Stimulated activated CD4-positive, alpha-beta T cell treated with anti-CD3 and anti-CD28 coated beads, Interleukin-12 subunit alpha, Interleukin-12 subunit beta, amount 100 ng/mL, for 24 hours (primary cell): ENCODE data around the gene AGBL5.

Experiments
- DNase-seq, 2 experiments: peaks; one replicate each; pipeline ENCODE4 v3.0.0-alpha.2; 2020; ENCODE audit warnings: low read depth in 2 of 2

AGBL5 gene

DNA sequence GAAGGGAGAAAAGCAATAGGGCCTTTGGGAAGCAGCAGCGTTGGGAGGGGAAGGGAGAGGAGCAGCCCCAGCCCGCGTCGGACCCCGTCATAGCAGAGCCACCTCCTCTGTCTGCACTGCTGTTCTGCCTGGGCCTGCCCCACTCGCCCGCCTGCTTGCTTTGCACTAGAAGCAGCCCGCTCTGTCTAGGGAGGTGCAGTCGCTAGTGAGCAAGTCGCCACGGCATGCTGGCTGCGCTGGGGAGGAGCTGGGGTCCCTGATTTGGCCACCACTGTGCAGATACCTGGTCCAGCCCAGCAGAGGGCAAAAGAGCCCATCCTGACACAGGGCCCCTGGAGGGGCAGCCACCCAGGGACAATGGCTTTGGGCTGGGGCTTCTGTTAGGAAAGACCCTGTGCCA is 26.7 kb upstream of the AGBL5 start:
- DNase-seq: no peak

DNA sequence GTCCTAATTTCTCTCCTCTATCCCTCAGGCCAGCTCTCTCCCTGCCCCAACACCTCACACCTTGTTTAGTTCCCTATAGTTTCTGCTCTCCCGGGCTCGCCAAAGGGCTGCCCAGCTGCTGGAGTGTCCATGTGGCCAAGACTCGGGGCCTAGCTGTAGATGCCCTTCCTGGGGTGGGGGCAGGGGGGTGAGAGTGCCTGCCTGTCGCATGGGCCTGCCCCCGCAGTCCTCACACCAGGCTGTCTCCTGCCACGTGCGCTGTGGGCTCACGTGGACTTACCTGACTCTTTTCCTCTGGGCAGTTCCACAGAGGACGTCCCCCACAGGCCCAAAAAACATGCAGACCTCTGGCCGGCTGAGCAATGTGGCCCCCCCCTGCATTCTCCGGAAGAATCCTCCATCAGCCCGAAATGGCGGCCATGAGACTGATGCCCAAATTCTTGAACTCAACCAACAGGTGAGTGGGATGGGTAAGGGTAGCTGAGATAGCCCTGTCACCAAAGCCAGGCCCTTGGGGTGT is 26.1 kb upstream of the AGBL5 start:
- DNase-seq: no peak

DNA sequence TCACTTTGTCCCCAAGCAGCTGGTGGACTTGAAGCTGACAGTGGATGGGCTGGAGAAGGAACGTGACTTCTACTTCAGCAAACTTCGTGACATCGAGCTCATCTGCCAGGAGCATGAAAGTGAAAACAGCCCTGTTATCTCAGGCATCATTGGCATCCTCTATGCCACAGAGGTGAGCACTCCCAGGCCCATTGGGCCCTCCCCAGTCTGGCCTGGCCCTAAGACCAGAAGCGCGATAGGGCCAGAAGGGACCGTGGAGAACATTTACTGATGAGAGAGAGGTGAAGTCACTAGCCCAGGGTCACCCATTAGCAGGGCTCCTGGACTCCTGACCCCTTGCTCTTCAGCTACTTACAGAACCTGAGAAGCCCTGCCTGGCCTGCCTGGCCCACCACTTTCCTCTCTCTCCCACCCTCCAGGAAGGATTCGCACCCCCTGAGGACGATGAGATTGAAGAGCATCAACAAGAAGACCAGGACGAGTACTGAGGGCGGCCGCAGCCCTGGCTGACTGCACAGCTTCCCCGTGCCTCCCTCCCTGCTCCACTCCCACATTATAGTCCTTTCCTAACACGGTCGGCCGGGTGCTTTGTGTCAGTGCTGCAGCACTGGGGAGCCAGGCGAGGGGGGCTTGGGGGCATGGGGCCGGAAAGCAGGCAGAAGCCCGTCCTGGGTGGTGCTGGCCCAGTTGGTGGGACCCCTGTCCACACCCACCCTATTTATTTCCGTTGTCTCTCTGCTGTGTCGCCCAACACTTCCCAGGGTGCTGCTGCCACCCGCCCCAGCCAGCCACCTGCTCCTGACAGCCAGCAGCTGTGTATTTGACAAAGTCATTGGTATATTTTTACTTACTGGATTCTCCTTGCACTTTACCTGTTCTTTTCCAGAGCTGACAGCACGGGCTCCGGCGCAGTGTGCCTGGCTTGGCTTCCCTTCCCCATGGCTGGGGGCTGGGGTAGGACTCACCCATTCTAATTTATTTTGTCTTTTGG is 25.3 kb upstream of the AGBL5 start:
- no peak for DNase-seq

DNA sequence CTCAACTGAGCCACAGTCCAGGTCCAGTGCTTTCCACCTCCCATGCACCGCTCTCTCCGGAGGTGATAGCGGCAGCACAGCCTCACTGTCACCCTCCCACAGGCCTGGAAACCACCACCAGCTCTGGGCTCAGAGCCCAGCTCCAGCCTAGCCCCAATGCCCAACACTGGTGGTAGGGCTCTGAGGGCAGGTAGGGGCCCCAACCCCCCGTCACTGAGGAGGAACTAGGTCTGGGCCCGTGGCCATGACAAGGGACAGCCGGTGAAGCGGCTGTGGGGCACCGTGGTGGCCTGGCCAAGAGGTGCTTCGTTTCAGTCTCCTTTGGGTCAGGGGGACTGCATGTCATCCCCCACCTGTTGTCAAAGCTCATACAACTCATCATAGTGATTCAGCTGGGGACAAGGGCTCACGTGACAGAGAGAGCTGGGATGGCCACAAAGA is 24.2 kb upstream of the AGBL5 start:
- no peak for DNase-seq

DNA sequence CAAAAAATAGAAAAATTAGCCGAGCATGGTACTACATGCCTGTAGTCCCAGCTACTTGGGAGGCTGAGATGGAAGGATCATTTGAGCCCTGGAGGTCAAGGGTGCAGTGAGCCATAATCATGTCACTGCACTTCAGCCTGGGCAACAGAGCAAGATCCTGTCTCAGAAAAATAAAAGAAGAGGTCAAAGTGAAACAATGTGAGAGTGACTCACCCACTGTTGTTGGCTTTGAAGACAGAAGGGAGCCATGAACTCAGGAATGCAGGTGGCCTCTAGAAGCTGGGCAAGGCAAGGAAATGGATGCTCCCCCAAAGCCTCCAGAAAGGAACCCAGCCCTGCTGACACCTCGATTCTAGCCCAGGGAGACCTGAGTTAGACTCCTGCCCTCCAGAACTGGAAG is 22.4 kb upstream of the AGBL5 start:
- DNase-seq: no peak

DNA sequence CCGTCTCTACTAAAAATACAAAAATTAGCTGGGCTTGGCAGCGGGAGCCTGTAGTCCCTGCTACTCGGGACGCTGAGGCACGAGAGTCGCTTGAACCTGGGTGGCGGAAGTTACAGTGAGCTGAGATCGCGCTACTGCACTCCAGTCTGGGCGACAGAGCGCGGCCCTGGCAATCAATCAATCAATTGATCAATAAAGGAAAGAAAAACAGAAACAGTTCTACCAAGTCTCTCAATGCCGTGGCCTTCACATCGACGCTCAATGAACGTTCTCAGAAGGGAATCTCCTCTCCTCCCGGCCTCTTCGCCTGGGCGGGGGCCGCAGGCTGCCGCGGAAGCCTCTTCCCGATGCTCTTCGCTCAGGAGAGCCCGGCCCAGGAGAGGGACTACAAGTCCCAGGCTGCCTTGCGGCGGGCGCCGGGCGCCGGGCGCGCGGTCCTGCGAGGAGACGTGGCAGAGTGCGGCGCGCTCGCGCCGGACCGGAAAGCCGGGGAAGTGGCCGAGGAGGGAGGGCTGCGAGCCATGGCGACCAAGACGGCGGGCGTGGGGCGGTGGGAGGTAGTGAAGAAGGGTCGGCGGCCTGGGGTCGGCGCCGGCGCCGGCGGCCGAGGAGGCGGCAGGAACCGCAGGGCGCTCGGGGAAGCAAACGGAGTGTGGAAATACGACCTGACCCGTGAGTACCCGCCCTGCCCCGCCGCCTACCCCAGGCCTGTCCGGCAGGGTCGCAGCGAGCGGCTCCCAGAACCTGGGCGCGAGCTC is 18.8 kb upstream of the AGBL5 start, which contains the start of gene TMEM214:
Gene TMEM214, plus strand, starts transcription at position 471 of the 758 bp plus-strand sequence. Its CDS starts 51 bp downstream, at position 522.
- peak; percentile 71 to 83 for DNase-seq

DNA sequence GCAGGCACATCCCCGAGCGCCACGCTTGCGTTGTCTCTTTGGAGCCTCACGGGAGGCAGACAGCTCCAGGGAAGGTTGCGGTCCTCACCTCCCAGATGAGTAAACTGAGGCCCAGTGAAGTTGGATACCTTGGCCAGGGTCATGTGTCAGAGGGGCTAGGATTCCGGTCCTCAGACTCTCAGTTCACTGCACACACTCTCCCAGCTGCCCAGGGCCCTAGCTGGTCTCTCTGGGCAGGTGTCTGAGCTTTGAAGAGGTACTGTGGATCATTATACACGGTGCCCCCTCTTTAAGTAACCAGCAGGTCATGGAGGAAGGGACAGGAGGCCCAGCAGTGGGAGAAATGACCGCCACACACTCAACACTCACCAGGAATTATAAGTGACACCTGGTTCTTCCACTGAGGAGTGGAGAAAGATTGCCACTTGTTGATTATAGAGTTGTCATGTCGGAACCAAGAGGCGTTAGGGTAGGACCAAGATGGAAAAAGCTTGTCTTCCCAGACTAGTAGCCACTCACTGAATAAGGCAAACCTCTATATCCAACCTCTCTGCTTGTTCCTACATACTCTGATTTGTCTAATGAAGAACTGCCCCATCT is 18.1 kb upstream of the AGBL5 start:
- no peak for DNase-seq

DNA sequence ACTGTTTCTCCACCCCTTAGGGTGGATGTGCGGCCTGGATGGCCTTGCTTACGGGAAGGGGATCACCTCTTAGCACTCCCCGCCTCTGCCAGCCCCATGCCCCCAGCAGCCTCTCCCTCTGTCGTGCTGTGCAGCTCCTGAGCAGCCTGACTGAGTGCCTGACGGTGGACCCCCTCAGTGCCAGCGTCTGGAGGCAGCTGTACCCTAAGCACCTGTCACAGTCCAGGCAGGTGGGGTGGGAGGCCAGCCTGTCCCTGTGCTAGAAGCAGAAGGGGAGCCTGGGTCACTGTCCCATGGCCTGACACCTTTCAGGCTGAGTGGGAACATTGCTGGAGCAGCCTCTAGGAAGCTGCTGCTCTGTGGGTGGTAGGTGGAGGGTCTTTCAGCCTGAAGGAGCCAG is 13.5 kb upstream of the AGBL5 start:
- DNase-seq: no peak

DNA sequence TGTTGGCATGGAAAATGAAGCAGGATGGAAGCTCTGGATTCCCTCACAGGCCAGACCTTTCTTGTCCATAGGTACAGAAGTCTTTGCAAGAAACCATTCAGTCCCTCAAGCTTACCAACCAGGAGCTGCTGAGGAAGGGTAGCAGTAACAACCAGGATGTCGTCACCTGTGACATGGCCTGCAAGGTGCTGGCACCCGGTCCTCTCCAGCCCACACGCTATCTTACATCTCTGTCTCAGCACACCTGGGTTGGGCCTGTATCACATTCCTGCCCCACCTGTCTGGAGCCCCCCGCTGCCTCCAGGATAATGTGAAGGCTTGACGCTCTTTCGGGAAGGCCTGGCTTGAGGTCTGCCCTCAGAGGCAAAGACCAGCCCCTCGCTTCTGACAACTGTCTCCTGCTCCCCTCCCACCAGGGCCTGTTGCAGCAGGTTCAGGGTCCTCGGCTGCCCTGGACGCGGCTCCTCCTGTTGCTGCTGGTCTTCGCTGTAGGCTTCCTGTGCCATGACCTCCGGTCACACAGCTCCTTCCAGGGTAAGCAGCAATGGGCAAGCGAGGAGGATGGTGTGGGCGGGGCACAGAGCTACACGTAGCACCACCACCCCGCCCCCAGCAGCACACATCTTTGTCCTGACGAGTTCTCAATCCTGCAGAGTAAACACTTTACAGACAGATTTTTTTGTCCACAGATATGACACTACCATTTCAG is 12.7 kb upstream of the AGBL5 start:
- no peak for DNase-seq

DNA sequence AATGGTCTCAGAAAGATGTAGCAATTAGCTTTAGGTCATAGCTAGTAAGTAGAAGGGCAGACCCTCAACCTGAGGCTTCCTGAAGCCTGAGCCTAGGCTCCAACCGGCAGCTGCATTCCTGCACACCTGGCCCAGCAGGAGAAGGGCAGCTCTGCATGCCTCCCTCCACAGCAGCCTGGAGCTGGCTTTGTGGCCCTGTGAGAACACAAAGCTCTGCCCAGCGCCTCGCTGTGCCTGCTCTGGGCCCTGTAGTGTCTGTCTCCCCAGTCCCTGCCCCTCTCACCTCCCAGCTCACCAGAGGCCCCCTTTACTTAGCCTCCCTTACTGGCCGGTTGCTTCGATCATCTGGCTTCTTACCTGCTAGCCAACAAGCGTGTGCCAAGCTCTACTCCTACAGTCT is 12.0 kb upstream of the AGBL5 start:
- DNase-seq: no peak

DNA sequence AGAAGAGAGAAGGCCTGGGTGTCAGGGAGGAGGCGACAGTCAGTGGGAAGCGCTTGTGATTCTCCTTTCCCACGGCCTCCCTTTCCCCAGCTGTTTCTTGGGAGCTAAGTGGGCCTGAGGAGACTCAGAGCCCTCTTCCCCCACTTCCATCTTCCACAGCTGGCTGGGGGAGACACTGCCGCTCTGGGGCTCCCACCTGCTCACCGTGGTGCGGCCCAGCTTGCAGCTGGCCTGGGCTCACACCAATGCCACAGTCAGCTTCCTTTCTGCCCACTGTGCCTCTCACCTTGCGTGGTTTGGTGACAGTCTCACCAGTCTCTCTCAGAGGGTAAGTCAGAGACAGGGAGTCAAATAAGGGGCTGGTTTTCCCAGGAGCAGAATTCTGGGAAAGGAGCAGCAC is 11.6 kb upstream of the AGBL5 start:
- no peak for DNase-seq

DNA sequence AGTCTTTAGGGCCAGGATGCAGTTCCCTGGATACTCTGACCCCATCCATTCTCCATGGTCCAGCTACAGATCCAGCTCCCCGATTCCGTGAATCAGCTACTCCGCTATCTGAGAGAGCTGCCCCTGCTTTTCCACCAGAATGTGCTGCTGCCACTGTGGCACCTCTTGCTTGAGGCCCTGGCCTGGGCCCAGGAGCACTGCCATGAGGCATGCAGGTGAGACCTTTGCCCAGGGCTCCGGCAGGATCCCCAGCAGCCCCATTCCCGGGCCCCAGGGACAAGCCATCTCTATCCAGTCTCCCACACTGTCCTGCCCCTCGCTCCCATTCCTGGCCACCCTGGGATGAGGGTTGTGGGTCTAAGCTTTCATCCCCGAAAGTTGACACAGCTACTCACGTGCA is 11.2 kb upstream of the AGBL5 start:
- DNase-seq: no peak

DNA sequence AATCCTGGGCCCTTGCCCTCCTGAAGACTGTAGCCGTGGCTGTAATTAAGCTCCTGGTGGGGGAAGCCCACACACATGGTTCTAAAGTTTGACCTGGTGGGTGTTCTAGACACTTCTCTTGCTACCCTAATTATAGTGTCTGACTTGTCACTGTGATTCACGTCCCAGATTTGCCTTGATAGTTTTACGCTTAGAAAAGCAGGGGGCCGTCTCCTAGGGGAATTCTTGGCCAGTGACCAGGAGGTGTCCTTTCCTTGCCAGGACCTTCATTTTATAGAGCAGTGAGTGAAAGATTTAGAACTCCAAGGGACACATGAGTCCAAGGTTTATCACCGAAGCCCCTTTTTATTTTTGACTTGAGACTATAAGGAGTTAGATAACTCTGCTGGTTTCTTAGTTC is 9.7 kb upstream of the AGBL5 start:
- no peak for DNase-seq

DNA sequence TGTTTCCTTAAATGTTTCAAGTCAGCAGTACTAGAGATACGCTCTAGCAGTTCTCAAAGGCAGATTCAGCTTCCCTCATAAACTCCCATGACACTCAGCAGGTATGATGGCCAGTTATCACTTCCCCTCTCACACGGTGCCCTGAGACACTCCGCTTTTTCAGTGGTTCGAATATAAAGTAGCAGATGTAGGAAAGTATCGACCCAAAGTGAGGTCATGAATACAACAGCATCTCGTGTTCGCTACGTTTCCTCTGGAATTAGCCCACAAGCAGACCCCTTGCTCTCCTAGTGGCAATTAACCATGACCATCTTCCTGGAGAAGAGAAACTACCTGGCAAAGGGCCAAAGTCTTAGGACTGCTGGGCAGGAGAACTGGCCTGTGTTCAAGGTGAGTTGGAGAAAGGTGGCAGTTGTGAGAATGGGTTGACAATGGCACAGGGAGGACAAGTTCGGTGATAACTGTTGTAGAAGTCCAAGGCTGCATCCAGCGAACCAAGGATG is 9.3 kb upstream of the AGBL5 start:
- DNase-seq: no peak

DNA sequence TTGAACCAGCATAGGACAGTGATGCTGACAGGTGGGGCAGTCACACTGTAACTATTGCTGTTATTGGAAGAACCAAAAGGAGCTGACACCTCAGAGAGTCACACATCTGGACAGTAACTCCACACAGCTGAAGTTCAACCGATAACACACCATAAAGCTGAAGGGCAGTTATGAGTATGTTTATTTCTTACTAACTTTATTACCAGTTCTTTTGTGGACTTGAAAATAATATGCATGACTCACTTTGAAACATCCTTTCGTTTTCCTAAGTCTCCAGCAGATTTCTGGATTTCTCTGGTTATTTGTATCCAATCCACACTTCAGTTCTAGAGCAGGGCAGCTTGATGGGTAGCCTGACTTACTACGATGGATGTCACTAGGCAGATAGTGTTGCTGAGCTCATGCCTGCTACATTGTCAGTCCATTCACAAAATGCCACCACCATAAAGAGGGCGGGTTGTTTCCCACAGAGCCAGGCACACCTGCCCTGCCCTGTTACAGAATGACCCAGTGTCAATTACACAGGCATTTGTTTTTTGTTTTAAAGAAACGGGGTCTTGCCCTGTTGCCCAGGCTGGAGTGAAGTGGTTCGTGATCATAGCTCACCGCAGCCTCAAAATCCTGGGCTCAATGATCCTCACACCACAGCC is 8.4 kb upstream of the AGBL5 start:
- no peak for DNase-seq

DNA sequence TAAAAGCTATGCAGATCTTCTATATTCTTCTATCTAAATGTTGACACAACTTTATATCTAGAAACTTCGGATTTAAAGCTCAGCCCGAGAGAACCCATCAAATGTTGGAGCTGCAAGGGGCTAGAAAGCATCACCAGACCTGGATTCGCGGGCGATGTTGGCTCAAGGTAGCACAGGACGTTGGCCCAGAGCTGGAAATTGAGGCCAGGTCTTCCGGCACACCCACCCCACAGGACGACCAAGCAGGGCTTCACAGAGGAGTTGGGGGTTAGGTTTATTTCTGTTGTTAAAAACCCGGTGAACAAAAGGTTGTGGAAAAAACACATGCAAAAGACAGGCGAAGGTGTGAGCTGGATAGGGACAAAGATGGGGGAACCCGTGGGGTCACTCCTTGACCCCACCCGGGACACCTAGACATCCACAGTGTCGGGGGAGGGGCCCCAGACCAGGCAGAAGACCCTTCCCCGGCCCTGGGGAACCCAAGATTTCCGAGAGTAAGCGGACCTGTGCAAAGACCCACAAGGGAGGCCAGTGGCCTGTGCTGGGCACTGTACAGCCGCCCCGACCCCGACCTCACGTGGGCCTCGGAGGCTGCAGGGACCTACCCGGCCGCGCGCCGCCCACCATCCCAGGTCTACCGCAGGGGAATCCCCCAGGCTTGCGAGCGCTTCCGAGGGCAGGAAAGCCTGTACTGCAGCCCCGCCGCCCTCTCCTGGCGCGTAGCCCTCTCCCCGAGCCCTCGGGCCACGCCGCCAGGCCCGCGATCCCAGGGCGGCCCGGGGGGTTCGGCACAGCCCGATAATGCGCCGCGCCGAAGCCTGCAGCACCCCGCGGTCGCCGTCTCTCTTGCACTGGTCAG is 1.8 kb upstream of the AGBL5 start:
- peak; percentile 47 to 66 for DNase-seq

DNA sequence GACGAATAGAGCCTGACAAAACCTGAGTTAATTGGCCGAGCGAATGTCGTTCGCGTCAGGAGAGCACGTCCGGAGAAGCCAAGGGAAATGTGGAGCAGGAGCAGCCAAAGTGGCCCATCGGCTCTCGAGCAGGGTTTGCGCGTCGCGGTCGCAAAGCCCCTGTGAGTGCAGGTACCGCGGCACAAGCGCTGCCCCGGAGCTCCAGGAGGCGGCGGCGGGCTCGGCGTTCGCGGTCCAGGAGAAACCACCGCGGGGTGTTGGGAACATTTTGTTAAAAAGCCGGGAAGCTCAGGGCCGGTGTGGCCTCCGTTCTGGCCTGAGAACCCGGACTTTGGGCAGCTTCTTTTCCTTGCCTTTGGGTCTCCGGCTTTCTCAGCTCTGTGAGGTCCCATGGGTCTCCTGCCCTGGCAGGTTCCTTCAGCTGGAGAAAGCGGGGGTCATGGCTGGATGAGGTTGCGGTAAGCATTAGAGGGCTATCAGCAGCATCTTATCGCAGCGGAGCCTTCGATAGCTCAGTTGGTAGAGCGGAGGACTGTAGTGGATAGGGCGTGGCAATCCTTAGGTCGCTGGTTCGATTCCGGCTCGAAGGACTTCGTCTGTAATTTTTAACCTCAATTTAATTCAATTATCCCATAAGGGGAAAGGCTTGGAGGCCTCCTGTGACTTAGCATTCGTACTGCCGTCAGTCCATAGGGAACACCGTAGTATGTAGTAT is 1.0 kb upstream of the AGBL5 start:
- peak; percentile 89 to 92 for DNase-seq

DNA sequence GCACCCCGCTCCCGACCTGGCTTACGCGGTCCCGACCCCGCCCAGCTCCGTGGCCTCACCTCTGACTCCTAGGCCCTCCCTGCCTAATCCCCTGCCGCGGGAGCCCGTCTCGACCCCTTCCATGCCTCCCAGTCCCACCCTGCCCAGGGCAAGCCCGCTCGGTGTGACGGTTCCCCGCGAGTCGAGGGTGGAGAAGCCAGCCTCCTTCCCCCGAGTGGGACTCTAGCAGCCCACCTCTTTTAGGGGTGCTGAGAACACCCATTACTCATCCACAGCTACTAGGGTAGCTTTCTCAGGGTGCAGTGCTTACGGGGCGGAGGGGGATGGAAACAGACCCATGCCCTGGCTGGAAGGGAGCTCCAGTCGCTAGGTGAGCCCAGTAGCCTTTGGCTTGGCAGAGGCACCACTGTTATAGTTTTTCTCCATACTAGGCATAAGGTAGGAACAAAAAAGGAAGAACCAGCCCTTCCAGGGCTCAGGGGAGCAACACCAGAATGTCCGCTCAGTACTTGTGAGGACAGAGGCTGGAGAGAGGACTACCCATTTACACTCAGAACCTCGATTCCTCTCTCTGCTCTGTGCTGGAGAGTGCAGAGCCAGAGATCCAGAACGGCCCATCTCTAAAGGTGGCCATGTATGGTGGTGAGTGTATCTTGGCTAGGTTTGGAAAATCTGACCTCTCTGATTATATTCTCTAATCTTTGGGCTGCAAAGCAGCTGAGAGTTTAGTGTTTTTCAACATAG is 606 bp downstream of the AGBL5 start:
- no peak for DNase-seq
